ENCODE measurements around the gene CRYBG2. TPM values are rescaled to one million over a fixed set of nuclear protein-coding genes. Genes with fewer than 3 reads are reported as not detected.

The CRYBG2 gene
- total and polyA plus RNA-seq, 2 of the 13 experiments (the other 11 are each of a cell fraction or from before 2014, with no cell fraction given): 1.3 to 2.9 TPM

GRCh38 chr1:26279456-26280332, 74.2 kb downstream of the CRYBG2 start, which contains the start of gene SH3BGRL3 (continued):
- TF ChIP-seq BCL3 (CRISPR knock-in tag; IDR thresholded peaks at IDR 0.05) (peak; percentile 41; the same call in 1 of the 2 replicates), ZSCAN22 (CRISPR knock-in tag; IDR thresholded peaks at IDR 0.05) (peak; percentile 22; the same call in 1 of the 2 replicates), FOXM1 (CRISPR knock-in tag; IDR thresholded peaks at IDR 0.05) (no peak), KMT2B (CRISPR knock-in tag; IDR thresholded peaks at IDR 0.05) (peak; percentile 67), AHDC1 (CRISPR knock-in tag; IDR thresholded peaks at IDR 0.05; ENCODE audit: borderline replicate concordance) (no peak), ZNF329 (CRISPR knock-in tag; IDR thresholded peaks at IDR 0.05; ENCODE audit: low read depth) (peak; percentile 72; the same call in 1 of the 2 replicates), DR1 (CRISPR knock-in tag; IDR thresholded peaks at IDR 0.05) (no peak), SMC3 (IDR thresholded peaks at IDR 0.05; ENCODE audit: low read length) (no peak), ZNF775 (CRISPR knock-in tag; IDR thresholded peaks at IDR 0.05; ENCODE audit: borderline replicate concordance) (peak; percentile 57; the same call in 1 of the 2 replicates), NFRKB (IDR thresholded peaks at IDR 0.05) (no peak), RFX1 (IDR thresholded peaks at IDR 0.05) (no peak), CREBL2 (CRISPR knock-in tag; IDR thresholded peaks at IDR 0.05; ENCODE audit: borderline replicate concordance) (no peak), SIN3A (IDR thresholded peaks at IDR 0.05; ENCODE audit: borderline replicate concordance, low read depth, low read length) (peak; percentile 73; the same call in 1 of the 2 replicates), MNT (IDR thresholded peaks at IDR 0.05) (no peak), ATRX (CRISPR knock-in tag; IDR thresholded peaks at IDR 0.05; ENCODE audit: borderline replicate concordance) (no peak), ZMYM2 (CRISPR knock-in tag; IDR thresholded peaks at IDR 0.05) (no peak), STAT5B (CRISPR knock-in tag; IDR thresholded peaks at IDR 0.05) (no peak), PHF5A (CRISPR knock-in tag; IDR thresholded peaks at IDR 0.05; ENCODE audit: low read depth, unreplicated experiment) (no peak), HNF1B (CRISPR knock-in tag; IDR thresholded peaks at IDR 0.05) (no peak), GTF3A (CRISPR knock-in tag; conservative IDR thresholded peaks at IDR 0.05) (no peak; the same call in 1 of the 2 replicates)
